Measurements from ENCODE around the gene TMEM18. TPM values are rescaled to one million over a fixed set of nuclear protein-coding genes. Genes with fewer than 3 reads are reported as not detected.

TMEM18 gene
- total and polyA plus RNA-seq, 8 donors, result 16.9 to 64.6 (median 57.7) TPM

DNA sequence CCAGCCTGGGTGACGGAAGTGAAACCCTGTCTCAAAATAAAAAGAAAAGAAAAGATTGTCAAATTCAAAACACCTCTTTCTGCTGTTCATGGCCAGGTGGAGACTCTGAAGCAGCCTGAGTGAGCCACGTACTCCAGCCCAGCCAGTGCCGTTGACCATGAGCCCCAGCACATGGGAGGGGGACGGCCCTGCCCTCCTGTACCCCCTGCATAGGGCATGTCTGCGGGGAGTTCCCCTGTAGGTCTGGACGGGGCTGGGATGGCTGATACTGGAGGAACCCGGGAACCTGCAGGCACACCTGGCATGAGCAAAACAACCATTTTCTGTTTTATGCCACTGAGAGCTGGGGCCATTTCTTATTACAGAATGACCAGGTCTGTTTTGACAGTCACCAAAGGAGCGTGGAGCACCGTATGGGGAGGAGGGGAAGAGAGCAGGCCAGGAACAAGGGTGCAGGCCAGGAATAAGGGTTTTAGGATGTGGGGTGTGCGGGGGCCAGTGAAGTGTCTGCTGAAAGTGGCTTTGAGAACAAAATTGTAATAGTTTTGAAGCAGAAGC lies 30.1 kb downstream of the TMEM18 start:
- ATAC-seq (no peak), DNase-seq (no peak)
- H3K9me3 ChIP-seq, result no peaks in the 10 kb centered on the region
- H3K4me1 ChIP-seq, result no peaks in the 10 kb centered on the region
- peaks cover 0 to 15% of the 10 kb centered on the region in 2 donors for H3K27me3 ChIP-seq
- TF ChIP-seq, protein P1, sequence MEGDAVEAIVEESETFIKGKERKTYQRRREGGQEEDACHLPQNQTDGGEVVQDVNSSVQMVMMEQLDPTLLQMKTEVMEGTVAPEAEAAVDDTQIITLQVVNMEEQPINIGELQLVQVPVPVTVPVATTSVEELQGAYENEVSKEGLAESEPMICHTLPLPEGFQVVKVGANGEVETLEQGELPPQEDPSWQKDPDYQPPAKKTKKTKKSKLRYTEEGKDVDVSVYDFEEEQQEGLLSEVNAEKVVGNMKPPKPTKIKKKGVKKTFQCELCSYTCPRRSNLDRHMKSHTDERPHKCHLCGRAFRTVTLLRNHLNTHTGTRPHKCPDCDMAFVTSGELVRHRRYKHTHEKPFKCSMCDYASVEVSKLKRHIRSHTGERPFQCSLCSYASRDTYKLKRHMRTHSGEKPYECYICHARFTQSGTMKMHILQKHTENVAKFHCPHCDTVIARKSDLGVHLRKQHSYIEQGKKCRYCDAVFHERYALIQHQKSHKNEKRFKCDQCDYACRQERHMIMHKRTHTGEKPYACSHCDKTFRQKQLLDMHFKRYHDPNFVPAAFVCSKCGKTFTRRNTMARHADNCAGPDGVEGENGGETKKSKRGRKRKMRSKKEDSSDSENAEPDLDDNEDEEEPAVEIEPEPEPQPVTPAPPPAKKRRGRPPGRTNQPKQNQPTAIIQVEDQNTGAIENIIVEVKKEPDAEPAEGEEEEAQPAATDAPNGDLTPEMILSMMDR (IDR thresholded peaks at IDR 0.05), result no peak
- no peak overlapping the region for H3K27ac ChIP-seq
- H3K36me3 ChIP-seq, result no peaks in the 10 kb centered on the region
- intact Hi-C loops (cut with DNase I), result no loop called here
- H3K4me3 ChIP-seq, result no peak overlapping the region

DNA sequence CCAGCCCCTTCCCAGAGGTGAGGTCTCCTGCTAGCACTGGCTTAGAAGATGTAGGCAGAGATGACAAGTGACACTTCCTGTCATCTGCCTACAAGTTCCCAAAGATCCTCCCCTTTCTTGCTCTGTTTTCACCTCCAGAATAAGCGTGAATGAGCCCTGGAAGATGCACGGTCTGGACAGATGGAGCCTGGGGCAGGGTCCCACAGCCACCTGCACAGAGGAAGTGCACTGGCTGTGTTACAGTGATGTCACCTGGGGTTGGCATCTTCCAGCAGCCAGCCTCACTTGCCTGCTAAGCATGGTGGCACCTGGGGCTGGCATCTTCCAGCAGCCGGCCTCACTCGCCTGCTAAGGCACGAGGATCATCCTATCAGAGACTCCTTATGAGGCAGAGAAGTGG lies 32.3 kb downstream of the TMEM18 start:
- no peak overlapping the region for H3K27ac ChIP-seq
- DNase-seq (no peak), ATAC-seq (no peak)
- no peak overlapping the region for H3K4me3 ChIP-seq
- H3K36me3 ChIP-seq, result no peaks in the 10 kb centered on the region
- H3K27me3 ChIP-seq, result peaks cover 0 to 15% of the 10 kb centered on the region in 2 donors
- intact Hi-C loops (cut with DNase I), result no loop called here
- no peaks in the 10 kb centered on the region for H3K4me1 ChIP-seq
- H3K9me3 ChIP-seq, result no peaks in the 10 kb centered on the region
- TF ChIP-seq, protein P1 (IDR thresholded peaks at IDR 0.05), result no peak

DNA sequence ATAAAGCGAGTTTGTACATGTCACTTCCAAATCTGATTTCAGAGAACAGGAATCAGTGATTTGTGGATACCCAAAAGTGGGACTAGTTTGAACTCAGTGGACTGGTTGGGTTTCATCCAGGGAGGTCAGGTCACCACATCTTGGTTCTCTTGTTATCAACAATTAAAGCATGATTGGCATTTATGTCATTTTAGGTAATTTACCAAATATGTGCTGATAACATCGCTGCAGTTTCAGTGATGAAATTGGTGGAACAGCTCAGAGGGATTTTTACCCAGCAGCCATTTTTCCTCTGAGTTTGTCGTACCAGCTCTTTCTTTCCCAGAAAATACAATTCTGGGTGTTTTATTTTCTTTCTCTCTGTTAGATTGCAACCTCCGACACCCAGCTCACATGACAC lies 33.4 kb downstream of the TMEM18 start:
- peaks cover 0 to 15% of the 10 kb centered on the region in 2 donors for H3K27me3 ChIP-seq
- no peaks in the 10 kb centered on the region for H3K36me3 ChIP-seq
- TF ChIP-seq, protein P1 (IDR thresholded peaks at IDR 0.05), result no peak
- no peaks in the 10 kb centered on the region for H3K9me3 ChIP-seq
- no peak for DNase-seq
- no peak overlapping the region for H3K27ac ChIP-seq
- H3K4me1 ChIP-seq, result no peaks in the 10 kb centered on the region
- H3K4me3 ChIP-seq, result no peak overlapping the region
- intact Hi-C loops (cut with DNase I), result no loop called here
- no peak for ATAC-seq

DNA sequence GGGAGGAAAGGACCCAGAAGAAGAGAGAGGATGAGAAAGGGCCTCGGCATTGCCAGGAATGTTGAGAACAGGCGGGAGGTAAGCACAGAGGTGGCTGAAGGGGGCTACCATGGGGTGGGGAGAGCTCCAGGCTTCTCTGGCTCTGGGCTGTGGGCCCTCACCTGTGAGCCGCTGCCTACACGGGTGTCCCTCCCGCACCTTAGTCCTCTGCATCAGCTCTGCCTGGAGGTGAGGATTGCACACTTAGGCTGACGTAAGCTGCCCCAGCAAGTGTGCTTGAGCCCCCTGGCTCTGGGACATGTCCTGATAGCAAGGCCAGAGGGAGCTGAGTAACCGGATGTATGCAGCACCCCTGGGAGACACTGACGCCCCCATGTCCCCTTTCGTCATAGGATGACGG lies 33.9 kb downstream of the TMEM18 start:
- DNase-seq (no peak), ATAC-seq (no peak)
- Histone ChIP-seq H3K4me3 (no peak overlapping the region), H3K36me3 (no peaks in the 10 kb centered on the region), H3K27me3 (peaks cover 0 to 15% of the 10 kb centered on the region in 2 donors), H3K27ac (no peak overlapping the region), H3K9me3 (no peaks in the 10 kb centered on the region), H3K4me1 (no peaks in the 10 kb centered on the region)
- intact Hi-C loops (cut with DNase I), result no loop called here
- TF ChIP-seq, protein P1 (IDR thresholded peaks at IDR 0.05), result no peak

DNA sequence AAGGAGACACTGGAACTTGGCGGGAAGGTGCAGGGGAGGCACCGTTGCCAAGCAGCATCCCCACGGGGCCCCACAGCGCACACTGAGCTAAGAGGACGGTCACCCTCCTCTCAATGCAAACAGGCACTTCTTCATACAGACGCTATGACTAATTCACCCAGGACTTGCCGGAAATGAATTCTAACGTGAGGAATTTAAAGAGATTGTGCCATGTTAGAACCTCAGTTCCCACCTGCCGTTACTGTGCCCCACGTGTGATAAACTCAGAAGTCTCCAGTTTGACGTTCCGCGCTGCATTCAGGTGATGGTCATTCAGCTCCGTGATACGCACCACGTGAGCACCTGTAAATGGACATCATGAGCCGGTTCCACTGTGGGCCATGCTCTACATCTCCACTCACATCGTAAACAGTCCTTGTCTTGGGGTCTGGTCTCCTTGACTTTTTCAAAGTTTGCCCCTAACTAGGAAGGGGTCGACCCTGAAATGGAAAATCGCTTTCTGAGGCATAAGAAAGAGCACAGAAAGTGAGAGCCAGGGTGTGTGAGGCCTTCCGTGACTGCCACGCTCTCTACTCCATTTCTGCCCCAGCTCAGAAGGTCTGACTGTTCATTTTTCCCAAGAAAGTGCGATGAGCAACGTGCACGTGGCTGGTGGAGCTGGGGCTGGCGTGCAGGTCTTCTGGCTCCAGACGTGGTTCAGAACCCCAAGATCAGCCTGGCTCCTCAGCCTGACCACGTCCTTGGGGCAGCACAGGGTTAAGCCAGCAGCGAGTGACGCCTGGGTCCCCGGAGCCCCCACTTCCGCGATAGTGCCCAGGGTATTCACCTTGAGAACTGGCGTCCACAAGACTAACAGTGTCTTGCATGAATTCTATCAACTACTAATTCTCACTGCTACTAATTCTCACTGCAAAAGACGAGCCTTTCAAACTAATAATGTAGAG lies 35.1 kb downstream of the TMEM18 start:
- no peak overlapping the region for H3K27ac ChIP-seq
- ATAC-seq, result no peak
- H3K4me3 ChIP-seq, result no peak overlapping the region
- no peaks in the 10 kb centered on the region for H3K9me3 ChIP-seq
- H3K36me3 ChIP-seq, result no peaks in the 10 kb centered on the region
- H3K27me3 ChIP-seq, result peaks cover 0 to 16% of the 10 kb centered on the region in 2 donors
- no peak for DNase-seq
- intact Hi-C loops (cut with DNase I), result no loop called here
- peaks cover 0 to under 1% of the 10 kb centered on the region in 2 donors for H3K4me1 ChIP-seq
- TF ChIP-seq, protein P1 (IDR thresholded peaks at IDR 0.05), result no peak
